HL-60 (cell line): ENCODE data around the gene COX14.

Experiments used
- DNase-seq, 2 experiments: peaks; one replicate each; pipeline ENCODE4 v3.0.0-alpha.2; 2010 to 2020; ENCODE audit warnings: low read depth in 1 of 2, low spot score in 1 of 2
- H3K27ac ChIP-seq: fragments of 250-450 bp; sonication (Bioruptor Pico); replicated peaks from 2 replicates; pipeline ENCODE4 v1.5.1; 2020; ENCODE audit warnings: mild to moderate bottlenecking, moderate library complexity
- H3K27me3 ChIP-seq: fragments of 250-450 bp; sonication (Bioruptor Pico); 2 replicates; pipeline ENCODE4 v1.5.1; 2021; ENCODE audit warnings: mild to moderate bottlenecking, moderate library complexity; ENCODE audit not compliant: insufficient read depth, poor library complexity, severe bottlenecking
- H3K4me3 ChIP-seq: replicated peaks from 2 replicates; pipeline ENCODE4 v1.5.1; 2011; ENCODE audit warnings: mild to moderate bottlenecking, control low read depth, low read length; ENCODE audit not compliant: insufficient read depth
- GABPA ChIP-seq: IDR thresholded peaks from 2 replicates; pipeline ENCODE4 v1.6.1; 2012; ENCODE audit warnings: low read depth
- POLR2AphosphoS5 ChIP-seq: IDR thresholded peaks from 2 replicates; pipeline ENCODE4 v1.6.1; 2012; ENCODE audit warnings: low read depth
- SPI1 ChIP-seq: IDR thresholded peaks from 2 replicates; pipeline ENCODE4 v1.6.1; 2012; ENCODE audit warnings: low read depth, mild to moderate bottlenecking, borderline replicate concordance
- TF ChIP-seq, protein P1 (sequence below): IDR thresholded peaks from one replicate; pipeline ENCODE4 v1.5.1; 2011; ENCODE audit warnings: low read length, control low read depth, inconsistent platforms; ENCODE audit not compliant: insufficient read depth
- TF ChIP-seq, protein P2 (sequence below): IDR thresholded peaks from 2 replicates; pipeline ENCODE4 v1.6.1; 2012; ENCODE audit warnings: low read depth; ENCODE audit not compliant: insufficient replicate concordance

COX14 gene

DNA sequence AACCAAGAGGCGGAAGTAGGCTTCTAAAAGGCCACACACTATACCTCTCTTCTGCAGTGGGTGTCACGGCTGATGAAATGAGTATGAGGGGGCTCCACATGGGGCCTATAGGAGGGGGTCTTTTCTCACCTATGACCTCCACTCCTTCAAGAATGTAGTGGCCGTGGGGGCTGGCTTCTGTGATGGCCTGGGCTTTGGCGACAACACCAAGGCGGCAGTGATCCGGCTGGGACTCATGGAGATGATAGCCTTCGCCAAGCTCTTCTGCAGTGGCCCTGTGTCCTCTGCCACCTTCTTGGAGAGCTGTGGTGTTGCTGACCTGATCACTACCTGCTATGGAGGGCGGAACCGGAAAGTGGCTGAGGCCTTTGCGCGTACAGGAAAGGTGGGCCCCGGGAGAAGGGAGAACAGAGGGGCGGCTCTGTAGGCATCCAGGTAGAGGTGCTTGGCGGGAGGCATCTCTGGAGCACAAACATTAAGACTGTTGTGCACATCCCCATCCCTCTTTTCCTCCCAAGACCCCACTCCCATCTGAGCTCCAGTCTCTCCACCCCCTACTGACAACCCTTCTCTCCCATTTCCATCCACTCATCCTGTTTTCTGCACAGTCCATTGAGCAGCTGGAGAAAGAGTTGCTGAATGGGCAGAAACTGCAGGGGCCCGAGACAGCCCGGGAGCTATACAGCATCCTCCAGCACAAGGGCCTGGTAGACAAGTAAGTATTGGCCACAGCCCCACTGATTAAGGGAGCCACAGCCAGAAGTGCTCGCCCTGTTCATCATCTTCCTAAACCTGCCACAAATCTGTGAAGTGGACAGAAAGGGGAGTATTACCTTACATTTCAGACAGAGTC is 4.4 kb upstream of the COX14 start:
- no peak overlapping the region for H3K27ac ChIP-seq
- H3K4me3 ChIP-seq = no peak overlapping the region
- TF ChIP-seq GABPA (no peak), SPI1 (no peak), POLR2AphosphoS5 (no peak)
- TF ChIP-seq, protein P1, sequence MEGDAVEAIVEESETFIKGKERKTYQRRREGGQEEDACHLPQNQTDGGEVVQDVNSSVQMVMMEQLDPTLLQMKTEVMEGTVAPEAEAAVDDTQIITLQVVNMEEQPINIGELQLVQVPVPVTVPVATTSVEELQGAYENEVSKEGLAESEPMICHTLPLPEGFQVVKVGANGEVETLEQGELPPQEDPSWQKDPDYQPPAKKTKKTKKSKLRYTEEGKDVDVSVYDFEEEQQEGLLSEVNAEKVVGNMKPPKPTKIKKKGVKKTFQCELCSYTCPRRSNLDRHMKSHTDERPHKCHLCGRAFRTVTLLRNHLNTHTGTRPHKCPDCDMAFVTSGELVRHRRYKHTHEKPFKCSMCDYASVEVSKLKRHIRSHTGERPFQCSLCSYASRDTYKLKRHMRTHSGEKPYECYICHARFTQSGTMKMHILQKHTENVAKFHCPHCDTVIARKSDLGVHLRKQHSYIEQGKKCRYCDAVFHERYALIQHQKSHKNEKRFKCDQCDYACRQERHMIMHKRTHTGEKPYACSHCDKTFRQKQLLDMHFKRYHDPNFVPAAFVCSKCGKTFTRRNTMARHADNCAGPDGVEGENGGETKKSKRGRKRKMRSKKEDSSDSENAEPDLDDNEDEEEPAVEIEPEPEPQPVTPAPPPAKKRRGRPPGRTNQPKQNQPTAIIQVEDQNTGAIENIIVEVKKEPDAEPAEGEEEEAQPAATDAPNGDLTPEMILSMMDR = no peak
- TF ChIP-seq, protein P2, sequence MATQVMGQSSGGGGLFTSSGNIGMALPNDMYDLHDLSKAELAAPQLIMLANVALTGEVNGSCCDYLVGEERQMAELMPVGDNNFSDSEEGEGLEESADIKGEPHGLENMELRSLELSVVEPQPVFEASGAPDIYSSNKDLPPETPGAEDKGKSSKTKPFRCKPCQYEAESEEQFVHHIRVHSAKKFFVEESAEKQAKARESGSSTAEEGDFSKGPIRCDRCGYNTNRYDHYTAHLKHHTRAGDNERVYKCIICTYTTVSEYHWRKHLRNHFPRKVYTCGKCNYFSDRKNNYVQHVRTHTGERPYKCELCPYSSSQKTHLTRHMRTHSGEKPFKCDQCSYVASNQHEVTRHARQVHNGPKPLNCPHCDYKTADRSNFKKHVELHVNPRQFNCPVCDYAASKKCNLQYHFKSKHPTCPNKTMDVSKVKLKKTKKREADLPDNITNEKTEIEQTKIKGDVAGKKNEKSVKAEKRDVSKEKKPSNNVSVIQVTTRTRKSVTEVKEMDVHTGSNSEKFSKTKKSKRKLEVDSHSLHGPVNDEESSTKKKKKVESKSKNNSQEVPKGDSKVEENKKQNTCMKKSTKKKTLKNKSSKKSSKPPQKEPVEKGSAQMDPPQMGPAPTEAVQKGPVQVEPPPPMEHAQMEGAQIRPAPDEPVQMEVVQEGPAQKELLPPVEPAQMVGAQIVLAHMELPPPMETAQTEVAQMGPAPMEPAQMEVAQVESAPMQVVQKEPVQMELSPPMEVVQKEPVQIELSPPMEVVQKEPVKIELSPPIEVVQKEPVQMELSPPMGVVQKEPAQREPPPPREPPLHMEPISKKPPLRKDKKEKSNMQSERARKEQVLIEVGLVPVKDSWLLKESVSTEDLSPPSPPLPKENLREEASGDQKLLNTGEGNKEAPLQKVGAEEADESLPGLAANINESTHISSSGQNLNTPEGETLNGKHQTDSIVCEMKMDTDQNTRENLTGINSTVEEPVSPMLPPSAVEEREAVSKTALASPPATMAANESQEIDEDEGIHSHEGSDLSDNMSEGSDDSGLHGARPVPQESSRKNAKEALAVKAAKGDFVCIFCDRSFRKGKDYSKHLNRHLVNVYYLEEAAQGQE = no peak
- H3K27me3 ChIP-seq = no peaks in the 10 kb centered on the region
- DNase-seq = no peak

DNA sequence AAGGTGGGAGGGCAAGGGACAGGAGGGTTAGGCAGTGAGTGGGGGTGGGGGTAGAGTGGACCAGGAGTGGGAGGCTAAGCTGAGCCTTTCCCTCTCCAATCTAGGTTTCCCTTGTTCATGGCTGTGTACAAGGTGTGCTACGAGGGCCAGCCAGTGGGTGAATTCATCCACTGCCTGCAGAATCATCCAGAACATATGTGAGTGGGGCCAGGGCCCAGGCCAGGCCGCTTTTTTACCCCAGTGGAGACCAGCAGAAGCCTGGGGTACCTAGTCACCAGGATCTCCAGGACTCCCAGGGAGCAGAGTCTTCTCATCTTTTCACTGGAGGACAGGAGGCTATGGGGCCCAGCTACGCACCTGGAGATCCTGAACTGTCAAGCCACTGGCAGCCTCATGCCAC is 2.7 kb upstream of the COX14 start:
- Histone ChIP-seq H3K27ac (no peak overlapping the region), H3K4me3 (no peak overlapping the region), H3K27me3 (no peaks in the 10 kb centered on the region)
- TF ChIP-seq, protein P2 = no peak
- TF ChIP-seq SPI1 (no peak), GABPA (no peak), POLR2AphosphoS5 (no peak)
- TF ChIP-seq, protein P1 = no peak
- DNase-seq = no peak

DNA sequence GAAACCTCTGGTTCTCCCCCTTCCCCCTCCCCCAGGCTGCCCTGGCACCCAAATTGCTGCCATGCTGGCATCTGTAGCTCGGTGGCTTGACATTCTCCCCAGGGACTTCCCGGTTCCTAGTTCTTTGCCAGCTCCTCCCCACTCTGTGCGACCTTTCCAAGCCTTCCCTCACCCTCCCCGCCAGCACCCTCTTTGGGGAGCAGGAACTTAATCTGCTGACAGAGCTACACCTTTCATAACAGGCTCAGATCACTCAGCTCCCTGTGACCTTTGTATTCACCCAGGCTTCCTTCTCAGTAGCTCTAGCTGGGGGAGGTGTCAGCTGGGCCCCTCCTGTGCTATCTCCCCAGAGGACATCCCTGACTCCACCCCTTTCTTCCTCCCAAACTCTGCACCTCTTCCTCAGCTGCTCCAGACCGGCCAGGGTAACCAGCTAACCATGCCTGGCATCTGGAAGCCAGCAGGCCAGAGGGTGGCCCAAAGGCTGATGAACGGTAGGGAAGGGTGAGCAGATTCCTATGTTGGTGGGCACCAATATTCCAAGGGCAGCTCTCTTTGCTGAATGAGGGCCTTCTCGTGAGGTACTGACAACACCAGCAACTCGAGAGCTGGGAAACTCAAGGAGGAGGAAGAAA is 1.8 kb upstream of the COX14 start:
- TF ChIP-seq, protein P1 = no peak
- H3K27me3 ChIP-seq = no peaks in the 10 kb centered on the region
- peak overlapping the region; percentile 38; the same call in 1 of the 2 replicates for H3K27ac ChIP-seq
- no peak overlapping the region for H3K4me3 ChIP-seq
- peak; percentile 37 to 90 for DNase-seq
